GM23338 (cell line): Measurements from ENCODE around the gene COL18A1. TPM values are rescaled to one million over a fixed set of nuclear protein-coding genes. Genes with fewer than 3 reads are reported as not detected.

Source experiments
- ATAC-seq: fragments of 200-7000 bp; cut with Tn5 transposase; 3 replicates; pipeline ENCODE4 v1.9.1; 2020
- DNase-seq: peaks from one replicate; pipeline ENCODE4 v3.0.0-alpha.2; 2015; ENCODE audit warnings: low spot score
- H2AFZ ChIP-seq: fragments of 200-600 bp; sonication (generic); 2 replicates; pipeline ENCODE4 v1.8.0; 2016; ENCODE audit warnings: antibody characterized with exemption, mild to moderate bottlenecking, moderate library complexity
- H3F3A ChIP-seq: fragments of 200-600 bp; sonication (generic); replicated peaks from 2 replicates; pipeline ENCODE4 v1.8.0; 2017; ENCODE audit warnings: antibody characterized with exemption, mixed run types, low read depth
- H3K27ac ChIP-seq: fragments of 200-600 bp; sonication (generic); 2 replicates; pipeline ENCODE4 v1.6.1; 2016; ENCODE audit warnings: low read depth
- H3K27me3 ChIP-seq: fragments of 200-600 bp; sonication (generic); 2 replicates; pipeline ENCODE4 v1.8.0; 2016; ENCODE audit warnings: mild to moderate bottlenecking, mixed run types, moderate library complexity; ENCODE audit not compliant: insufficient read depth
- H3K36me3 ChIP-seq: fragments of 200-600 bp; sonication (generic); 2 replicates; pipeline ENCODE4 v1.8.0; 2016; ENCODE audit warnings: mild to moderate bottlenecking; ENCODE audit not compliant: insufficient read depth
- H3K4me1 ChIP-seq: fragments of 200-600 bp; sonication (generic); 2 replicates; pipeline ENCODE4 v1.8.0; 2016; ENCODE audit warnings: mild to moderate bottlenecking, moderate library complexity; ENCODE audit not compliant: insufficient read depth
- H3K4me2 ChIP-seq: fragments of 200-600 bp; sonication (generic); 2 replicates; pipeline ENCODE4 v1.7.1; 2017; ENCODE audit warnings: mixed run types
- H3K4me3 ChIP-seq: fragments of 200-600 bp; sonication (generic); 2 replicates; pipeline ENCODE4 v1.6.1; 2016; ENCODE audit warnings: mixed run types
- H3K79me2 ChIP-seq: fragments of 200-600 bp; sonication (generic); replicated peaks from 2 replicates; pipeline ENCODE4 v1.8.0; 2017; ENCODE audit warnings: mild to moderate bottlenecking; ENCODE audit not compliant: insufficient read depth
- H3K9me2 ChIP-seq: fragments of 200-600 bp; sonication (generic); 2 replicates; pipeline ENCODE4 v1.8.0; 2017; ENCODE audit not compliant: insufficient read depth
- H4K20me1 ChIP-seq: fragments of 200-600 bp; sonication (generic); replicated peaks from 2 replicates; pipeline ENCODE4 v1.8.0; 2017; ENCODE audit warnings: mild to moderate bottlenecking; ENCODE audit not compliant: insufficient read depth
- H3K27ac Mint-ChIP-seq: 2 replicates; pipeline ENCODE4 v1.8.0; 2020; ENCODE audit warnings: inconsistent platforms, mild to moderate bottlenecking, moderate library complexity, mixed read lengths
- H3K27me3 Mint-ChIP-seq: 3 replicates; pipeline ENCODE4 v1.8.0; 2022; ENCODE audit warnings: low read depth, mild to moderate bottlenecking, moderate library complexity, mixed read lengths, inconsistent platforms; ENCODE audit not compliant: insufficient read depth, poor library complexity
- H3K36me3 Mint-ChIP-seq: 3 replicates; pipeline ENCODE4 v1.8.0; 2021; ENCODE audit warnings: low read depth, mild to moderate bottlenecking, inconsistent platforms, moderate library complexity, mixed read lengths
- H3K4me1 Mint-ChIP-seq: 3 replicates; pipeline ENCODE4 v1.8.0; 2020; ENCODE audit warnings: mild to moderate bottlenecking, inconsistent platforms, mixed read lengths
- H3K4me3 Mint-ChIP-seq: 3 replicates; pipeline ENCODE4 v1.8.0; 2021; ENCODE audit warnings: moderate library complexity, mild to moderate bottlenecking, inconsistent platforms, mixed read lengths
- H3K9me3 Mint-ChIP-seq: 3 replicates; pipeline ENCODE4 v1.8.0; 2020; ENCODE audit warnings: moderate library complexity, mild to moderate bottlenecking, inconsistent platforms, mixed read lengths
- CREB1 ChIP-seq: fragments of 250-450 bp; sonication (Bioruptor Pico); IDR thresholded peaks from 2 replicates; pipeline ENCODE4 v1.5.0; 2020; ENCODE audit warnings: low read depth, mild to moderate bottlenecking, moderate library complexity
- ETS1 ChIP-seq: IDR thresholded peaks from 2 replicates; pipeline ENCODE4 v1.6.1; 2016; ENCODE audit warnings: antibody characterized with exemption
- EZH2 ChIP-seq: fragments of 200-600 bp; sonication (generic); IDR thresholded peaks from one replicate; pipeline ENCODE4 v1.8.0; 2017; ENCODE audit warnings: antibody characterized with exemption, mild to moderate bottlenecking, low read depth; ENCODE audit not compliant: unreplicated experiment
- EZH2phosphoT487 ChIP-seq: fragments of 200-600 bp; sonication (generic); IDR thresholded peaks from one replicate; pipeline ENCODE4 v1.8.1; 2018; ENCODE audit warnings: antibody characterized with exemption; ENCODE audit not compliant: unreplicated experiment
- JUNB ChIP-seq: IDR thresholded peaks from one replicate; pipeline ENCODE4 v1.6.1; 2016; ENCODE audit warnings: antibody characterized with exemption; ENCODE audit not compliant: unreplicated experiment
- NANOG ChIP-seq: IDR thresholded peaks from 2 replicates; pipeline ENCODE4 v1.6.1; 2016; ENCODE audit warnings: antibody characterized with exemption, borderline replicate concordance
- POLR2AphosphoS5 ChIP-seq: IDR thresholded peaks from 2 replicates; pipeline ENCODE4 v1.6.1; 2016; ENCODE audit warnings: antibody characterized with exemption, low read depth
- REST ChIP-seq: IDR thresholded peaks from one replicate; pipeline ENCODE4 v1.6.1; 2018; ENCODE audit warnings: antibody characterized with exemption; ENCODE audit not compliant: unreplicated experiment
- STAT1 ChIP-seq: IDR thresholded peaks from one replicate; pipeline ENCODE4 v1.6.1; 2016; ENCODE audit warnings: antibody characterized with exemption; ENCODE audit not compliant: unreplicated experiment
- ZNF114 ChIP-seq: fragments of 250-450 bp; sonication (Bioruptor Pico); IDR thresholded peaks from 2 replicates; pipeline ENCODE4 v1.5.0; 2020; ENCODE audit warnings: mild to moderate bottlenecking, moderate library complexity
- ZNF331 ChIP-seq: fragments of 250-450 bp; sonication (Bioruptor Pico); IDR thresholded peaks from 2 replicates; pipeline ENCODE4 v1.5.0; 2020; ENCODE audit warnings: low read depth, mild to moderate bottlenecking, moderate library complexity
- polyA plus RNA-seq: library from polyadenylated mRNA; unstranded; fragments of >200 nt; fragmentation: Nextera tagmentation; extraction: Ambion mirVana; gene quantifications from 2 replicates; pipeline ENCODE4 v1.2.1, GENCODE V29; 2016
- total RNA-seq: library from RNA; depleted of rRNA; stranded (reverse); fragments of >200 nt; shearing (Covaris generic); gene quantifications from 2 replicates; pipeline ENCODE4 v1.2.3, GENCODE V29; 2014
- TF ChIP-seq, protein P1 (sequence below): fragments of 250-450 bp; sonication (Bioruptor Pico); IDR thresholded peaks from 2 replicates; pipeline ENCODE4 v1.5.0; 2020; ENCODE audit warnings: mild to moderate bottlenecking, moderate library complexity
- TF ChIP-seq, protein P2 (sequence below), 2 experiments: fragments of 200-600 bp in 1 of 2; sonication (generic) in 1 of 2; conservative IDR thresholded peaks; 2 replicates each; pipeline versions ENCODE4 v1.5.1 to v1.6.1; 2016 to 2017; ENCODE audit warnings: antibody characterized with exemption in 2 of 2, low read depth in 2 of 2, mild to moderate bottlenecking in 2 of 2, moderate library complexity in 1 of 2

Gene COL18A1
- total and polyA plus RNA-seq, 2 experiments from 2014 or later: 38.4 to 430 TPM

DNA sequence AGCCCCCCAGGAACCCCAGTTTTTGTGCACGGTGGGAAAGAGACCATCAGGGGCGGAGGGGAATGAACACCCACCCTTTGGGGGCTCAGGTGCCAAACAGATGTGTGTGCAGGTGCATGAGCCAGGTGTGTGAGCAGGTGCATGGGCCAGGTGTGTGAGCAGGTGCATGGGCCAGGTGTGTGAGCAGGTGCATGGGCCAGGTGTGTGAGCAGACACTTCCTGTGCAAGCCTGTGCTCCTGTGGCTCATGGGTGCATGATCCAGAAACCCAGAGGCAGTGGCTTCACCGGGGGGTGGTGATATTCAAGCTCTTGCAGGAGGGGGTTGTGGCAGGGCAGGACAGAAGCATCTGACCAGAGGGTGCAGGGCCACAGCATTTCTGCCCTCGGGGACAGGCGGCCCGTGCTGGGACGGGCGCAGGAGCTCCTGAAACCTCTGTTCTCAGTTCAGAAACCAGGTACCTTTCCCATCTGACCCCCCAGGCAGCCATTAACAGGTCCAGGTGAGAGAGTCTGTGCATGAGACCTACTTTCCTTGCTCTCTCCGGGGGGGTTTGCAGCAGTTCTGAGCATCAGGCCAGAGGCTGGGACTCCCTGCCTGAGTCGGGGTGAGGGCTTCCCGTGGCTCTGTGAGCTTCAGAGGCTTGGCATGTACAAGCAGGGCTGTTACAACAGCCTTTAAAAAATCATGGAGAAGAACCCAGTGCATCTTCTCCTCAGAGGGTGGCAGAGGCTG, 29.1 kb downstream of the COL18A1 start:
- Histone ChIP-seq H3K4me3 (no peak overlapping the region), H3F3A (0 out of 2 replicates have a peak, but pooled peaks cover 7% of the 10 kb centered on the region), H3K27ac (peak overlapping the region; percentile 66; the same call in 1 of the 2 replicates), H3K4me2 (0 out of 2 replicates have a peak overlapping the region, but pooled peaks have one; percentile 6), H3K79me2 (peaks cover 74% of the 10 kb centered on the region), H3K27me3 (no peaks in the 10 kb centered on the region), H3K9me2 (no peaks in the 10 kb centered on the region), H3K36me3 (no peaks in the 10 kb centered on the region), H2AFZ (no peak overlapping the region), H4K20me1 (peaks cover 17% of the 10 kb centered on the region), H3K4me1 (peaks cover 17% of the 10 kb centered on the region)
- Mint-ChIP-seq H3K27ac (peak overlapping the region; percentile 90), H3K4me1 (peaks cover 62% of the 10 kb centered on the region), H3K36me3 (peaks cover 10% of the 10 kb centered on the region; the same call in 2 of the 3 replicates), H3K27me3 (peaks cover 21% of the 10 kb centered on the region), H3K4me3 (no peak overlapping the region; the same call in 2 of the 3 replicates), H3K9me3 (no peaks in the 10 kb centered on the region)
- ATAC-seq (no peak), DNase-seq (no peak)
- TF ChIP-seq, protein P1, sequence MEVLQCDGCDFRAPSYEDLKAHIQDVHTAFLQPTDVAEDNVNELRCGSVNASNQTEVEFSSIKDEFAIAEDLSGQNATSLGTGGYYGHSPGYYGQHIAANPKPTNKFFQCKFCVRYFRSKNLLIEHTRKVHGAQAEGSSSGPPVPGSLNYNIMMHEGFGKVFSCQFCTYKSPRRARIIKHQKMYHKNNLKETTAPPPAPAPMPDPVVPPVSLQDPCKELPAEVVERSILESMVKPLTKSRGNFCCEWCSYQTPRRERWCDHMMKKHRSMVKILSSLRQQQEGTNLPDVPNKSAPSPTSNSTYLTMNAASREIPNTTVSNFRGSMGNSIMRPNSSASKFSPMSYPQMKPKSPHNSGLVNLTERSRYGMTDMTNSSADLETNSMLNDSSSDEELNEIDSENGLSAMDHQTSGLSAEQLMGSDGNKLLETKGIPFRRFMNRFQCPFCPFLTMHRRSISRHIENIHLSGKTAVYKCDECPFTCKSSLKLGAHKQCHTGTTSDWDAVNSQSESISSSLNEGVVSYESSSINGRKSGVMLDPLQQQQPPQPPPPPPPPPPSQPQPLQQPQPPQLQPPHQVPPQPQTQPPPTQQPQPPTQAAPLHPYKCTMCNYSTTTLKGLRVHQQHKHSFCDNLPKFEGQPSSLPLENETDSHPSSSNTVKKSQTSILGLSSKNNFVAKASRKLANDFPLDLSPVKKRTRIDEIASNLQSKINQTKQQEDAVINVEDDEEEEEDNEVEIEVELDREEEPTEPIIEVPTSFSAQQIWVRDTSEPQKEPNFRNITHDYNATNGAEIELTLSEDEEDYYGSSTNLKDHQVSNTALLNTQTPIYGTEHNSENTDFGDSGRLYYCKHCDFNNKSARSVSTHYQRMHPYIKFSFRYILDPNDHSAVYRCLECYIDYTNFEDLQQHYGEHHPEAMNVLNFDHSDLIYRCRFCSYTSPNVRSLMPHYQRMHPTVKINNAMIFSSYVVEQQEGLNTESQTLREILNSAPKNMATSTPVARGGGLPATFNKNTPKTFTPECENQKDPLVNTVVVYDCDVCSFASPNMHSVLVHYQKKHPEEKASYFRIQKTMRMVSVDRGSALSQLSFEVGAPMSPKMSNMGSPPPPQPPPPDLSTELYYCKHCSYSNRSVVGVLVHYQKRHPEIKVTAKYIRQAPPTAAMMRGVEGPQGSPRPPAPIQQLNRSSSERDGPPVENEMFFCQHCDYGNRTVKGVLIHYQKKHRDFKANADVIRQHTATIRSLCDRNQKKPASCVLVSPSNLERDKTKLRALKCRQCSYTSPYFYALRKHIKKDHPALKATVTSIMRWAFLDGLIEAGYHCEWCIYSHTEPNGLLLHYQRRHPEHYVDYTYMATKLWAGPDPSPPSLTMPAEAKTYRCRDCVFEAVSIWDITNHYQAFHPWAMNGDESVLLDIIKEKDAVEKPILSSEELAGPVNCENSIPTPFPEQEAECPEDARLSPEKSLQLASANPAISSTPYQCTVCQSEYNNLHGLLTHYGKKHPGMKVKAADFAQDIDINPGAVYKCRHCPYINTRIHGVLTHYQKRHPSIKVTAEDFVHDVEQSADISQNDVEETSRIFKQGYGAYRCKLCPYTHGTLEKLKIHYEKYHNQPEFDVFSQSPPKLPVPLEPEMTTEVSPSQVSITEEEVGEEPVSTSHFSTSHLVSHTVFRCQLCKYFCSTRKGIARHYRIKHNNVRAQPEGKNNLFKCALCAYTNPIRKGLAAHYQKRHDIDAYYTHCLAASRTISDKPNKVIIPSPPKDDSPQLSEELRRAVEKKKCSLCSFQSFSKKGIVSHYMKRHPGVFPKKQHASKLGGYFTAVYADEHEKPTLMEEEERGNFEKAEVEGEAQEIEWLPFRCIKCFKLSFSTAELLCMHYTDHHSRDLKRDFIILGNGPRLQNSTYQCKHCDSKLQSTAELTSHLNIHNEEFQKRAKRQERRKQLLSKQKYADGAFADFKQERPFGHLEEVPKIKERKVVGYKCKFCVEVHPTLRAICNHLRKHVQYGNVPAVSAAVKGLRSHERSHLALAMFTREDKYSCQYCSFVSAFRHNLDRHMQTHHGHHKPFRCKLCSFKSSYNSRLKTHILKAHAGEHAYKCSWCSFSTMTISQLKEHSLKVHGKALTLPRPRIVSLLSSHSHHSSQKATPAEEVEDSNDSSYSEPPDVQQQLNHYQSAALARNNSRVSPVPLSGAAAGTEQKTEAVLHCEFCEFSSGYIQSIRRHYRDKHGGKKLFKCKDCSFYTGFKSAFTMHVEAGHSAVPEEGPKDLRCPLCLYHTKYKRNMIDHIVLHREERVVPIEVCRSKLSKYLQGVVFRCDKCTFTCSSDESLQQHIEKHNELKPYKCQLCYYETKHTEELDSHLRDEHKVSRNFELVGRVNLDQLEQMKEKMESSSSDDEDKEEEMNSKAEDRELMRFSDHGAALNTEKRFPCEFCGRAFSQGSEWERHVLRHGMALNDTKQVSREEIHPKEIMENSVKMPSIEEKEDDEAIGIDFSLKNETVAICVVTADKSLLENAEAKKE (CRISPR knock-in tag): no peak
- TF ChIP-seq STAT1 (no peak), EZH2 (no peak), JUNB (no peak), REST (no peak), POLR2AphosphoS5 (no peak), NANOG (no peak), ZNF331 (CRISPR knock-in tag) (no peak), CREB1 (CRISPR knock-in tag) (no peak), ZNF114 (no peak), EZH2phosphoT487 (no peak), ETS1 (no peak)
- TF ChIP-seq, protein P2, sequence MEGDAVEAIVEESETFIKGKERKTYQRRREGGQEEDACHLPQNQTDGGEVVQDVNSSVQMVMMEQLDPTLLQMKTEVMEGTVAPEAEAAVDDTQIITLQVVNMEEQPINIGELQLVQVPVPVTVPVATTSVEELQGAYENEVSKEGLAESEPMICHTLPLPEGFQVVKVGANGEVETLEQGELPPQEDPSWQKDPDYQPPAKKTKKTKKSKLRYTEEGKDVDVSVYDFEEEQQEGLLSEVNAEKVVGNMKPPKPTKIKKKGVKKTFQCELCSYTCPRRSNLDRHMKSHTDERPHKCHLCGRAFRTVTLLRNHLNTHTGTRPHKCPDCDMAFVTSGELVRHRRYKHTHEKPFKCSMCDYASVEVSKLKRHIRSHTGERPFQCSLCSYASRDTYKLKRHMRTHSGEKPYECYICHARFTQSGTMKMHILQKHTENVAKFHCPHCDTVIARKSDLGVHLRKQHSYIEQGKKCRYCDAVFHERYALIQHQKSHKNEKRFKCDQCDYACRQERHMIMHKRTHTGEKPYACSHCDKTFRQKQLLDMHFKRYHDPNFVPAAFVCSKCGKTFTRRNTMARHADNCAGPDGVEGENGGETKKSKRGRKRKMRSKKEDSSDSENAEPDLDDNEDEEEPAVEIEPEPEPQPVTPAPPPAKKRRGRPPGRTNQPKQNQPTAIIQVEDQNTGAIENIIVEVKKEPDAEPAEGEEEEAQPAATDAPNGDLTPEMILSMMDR (conservative IDR thresholded peaks at IDR 0.05; ENCODE audit: low read depth in 2 of 2): no peak
